Loucy (cell line): ENCODE measurements around the gene TTF2.

Source experiments
- H2AFZ ChIP-seq: fragments of 200-600 bp; sonication (generic); 2 replicates; pipeline ENCODE4 v1.6.0; 2016; ENCODE audit warnings: antibody characterized with exemption, mild to moderate bottlenecking, low read length, moderate library complexity
- H3F3A ChIP-seq: fragments of 200-600 bp; 2 replicates; pipeline ENCODE4 v1.6.0; 2016; ENCODE audit warnings: antibody characterized with exemption, low read depth, mild to moderate bottlenecking
- H3K27me3 ChIP-seq: fragments of 200-600 bp; sonication (generic); 2 replicates; pipeline ENCODE4 v1.6.1; 2014; ENCODE audit warnings: low read length, mild to moderate bottlenecking; ENCODE audit not compliant: insufficient read depth, poor library complexity, severe bottlenecking
- H3K36me3 ChIP-seq: fragments of 200-600 bp; sonication (generic); 2 replicates; pipeline ENCODE4 v1.6.1; 2016; ENCODE audit warnings: low read length; ENCODE audit not compliant: insufficient read depth
- H3K4me1 ChIP-seq: fragments of 200-600 bp; sonication (generic); 2 replicates; pipeline ENCODE4 v1.5.1; 2014; ENCODE audit warnings: low read length, mild to moderate bottlenecking; ENCODE audit not compliant: insufficient read depth, poor library complexity, severe bottlenecking
- H3K4me2 ChIP-seq: fragments of 200-600 bp; sonication (generic); 2 replicates; pipeline ENCODE4 v1.6.0; 2014; ENCODE audit warnings: antibody characterized with exemption, low read length, low read depth, mild to moderate bottlenecking; ENCODE audit not compliant: poor library complexity, severe bottlenecking
- H3K4me3 ChIP-seq: fragments of 200-600 bp; sonication (generic); 2 replicates; pipeline ENCODE4 v1.5.1; 2014; ENCODE audit warnings: low read length, mild to moderate bottlenecking, mixed read lengths; ENCODE audit not compliant: poor library complexity, severe bottlenecking
- H3K79me2 ChIP-seq: fragments of 200-600 bp; sonication (generic); 2 replicates; pipeline ENCODE4 v1.6.1; 2014; ENCODE audit warnings: low read length; ENCODE audit not compliant: insufficient read depth
- H3K9ac ChIP-seq: fragments of 200-600 bp; sonication (generic); 2 replicates; pipeline ENCODE4 v1.6.0; 2014; ENCODE audit warnings: mild to moderate bottlenecking, low read depth, low read length, moderate library complexity; ENCODE audit not compliant: poor library complexity, severe bottlenecking
- H3K9me2 ChIP-seq: fragments of 200-600 bp; sonication (generic); replicated peaks from 2 replicates; pipeline ENCODE4 v1.6.1; 2016; ENCODE audit warnings: low read depth, low read length, mixed read lengths
- H3K9me3 ChIP-seq: fragments of 200-600 bp; sonication (generic); 2 replicates; pipeline ENCODE4 v1.6.1; 2014; ENCODE audit warnings: mild to moderate bottlenecking, antibody characterized with exemption, low read length, low read depth; ENCODE audit not compliant: insufficient read depth
- H4K20me1 ChIP-seq: fragments of 200-600 bp; sonication (generic); 2 replicates; pipeline ENCODE4 v1.6.0; 2014; ENCODE audit warnings: antibody characterized with exemption, low read length, mild to moderate bottlenecking; ENCODE audit not compliant: insufficient read depth, poor library complexity, severe bottlenecking
- EZH2phosphoT487 ChIP-seq: fragments of 200-600 bp; IDR thresholded peaks from 2 replicates; pipeline ENCODE4 v1.6.1; 2018; ENCODE audit warnings: antibody characterized with exemption, mild to moderate bottlenecking, moderate library complexity, borderline replicate concordance
- TF ChIP-seq, protein P1 (sequence below): fragments of 200-600 bp; sonication (generic); conservative IDR thresholded peaks from 2 replicates; pipeline ENCODE4 v1.5.1; 2014; ENCODE audit warnings: mild to moderate bottlenecking, antibody characterized with exemption, low read length

TTF2 gene

GRCh38 chr1:117061986-117062415 is 1.9 kb downstream of the TTF2 start:
- no peaks in the 10 kb centered on the region for H4K20me1 ChIP-seq
- H3K4me2 ChIP-seq = peak overlapping the region; percentile 87
- H3K4me3 ChIP-seq = peak overlapping the region; percentile 80
- no peaks in the 10 kb centered on the region for H3F3A ChIP-seq
- H3K9me2 ChIP-seq = no peaks in the 10 kb centered on the region
- H3K36me3 ChIP-seq = no peaks in the 10 kb centered on the region
- H3K27me3 ChIP-seq = no peaks in the 10 kb centered on the region
- no peaks in the 10 kb centered on the region for H3K9me3 ChIP-seq
- no peak overlapping the region for H2AFZ ChIP-seq
- H3K4me1 ChIP-seq = peaks cover 40% of the 10 kb centered on the region
- peak overlapping the region; percentile 90 for H3K9ac ChIP-seq
- H3K79me2 ChIP-seq = peaks cover 67% of the 10 kb centered on the region
- TF ChIP-seq EZH2phosphoT487 = no peak
- TF ChIP-seq, protein P1, sequence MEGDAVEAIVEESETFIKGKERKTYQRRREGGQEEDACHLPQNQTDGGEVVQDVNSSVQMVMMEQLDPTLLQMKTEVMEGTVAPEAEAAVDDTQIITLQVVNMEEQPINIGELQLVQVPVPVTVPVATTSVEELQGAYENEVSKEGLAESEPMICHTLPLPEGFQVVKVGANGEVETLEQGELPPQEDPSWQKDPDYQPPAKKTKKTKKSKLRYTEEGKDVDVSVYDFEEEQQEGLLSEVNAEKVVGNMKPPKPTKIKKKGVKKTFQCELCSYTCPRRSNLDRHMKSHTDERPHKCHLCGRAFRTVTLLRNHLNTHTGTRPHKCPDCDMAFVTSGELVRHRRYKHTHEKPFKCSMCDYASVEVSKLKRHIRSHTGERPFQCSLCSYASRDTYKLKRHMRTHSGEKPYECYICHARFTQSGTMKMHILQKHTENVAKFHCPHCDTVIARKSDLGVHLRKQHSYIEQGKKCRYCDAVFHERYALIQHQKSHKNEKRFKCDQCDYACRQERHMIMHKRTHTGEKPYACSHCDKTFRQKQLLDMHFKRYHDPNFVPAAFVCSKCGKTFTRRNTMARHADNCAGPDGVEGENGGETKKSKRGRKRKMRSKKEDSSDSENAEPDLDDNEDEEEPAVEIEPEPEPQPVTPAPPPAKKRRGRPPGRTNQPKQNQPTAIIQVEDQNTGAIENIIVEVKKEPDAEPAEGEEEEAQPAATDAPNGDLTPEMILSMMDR = no peak

- no peaks in the 10 kb centered on the region for H3K9me3 ChIP-seq
- H3K27me3 ChIP-seq = no peaks in the 10 kb centered on the region
- H3F3A ChIP-seq = no peaks in the 10 kb centered on the region
- H3K79me2 ChIP-seq = peaks cover 64% of the 10 kb centered on the region
- peaks cover 39% of the 10 kb centered on the region for H3K4me1 ChIP-seq
- H2AFZ ChIP-seq = no peak overlapping the region
- no peak overlapping the region for H3K9ac ChIP-seq
- no peak overlapping the region for H3K4me3 ChIP-seq
- H3K9me2 ChIP-seq = no peaks in the 10 kb centered on the region
- H4K20me1 ChIP-seq = no peaks in the 10 kb centered on the region
- no peaks in the 10 kb centered on the region for H3K36me3 ChIP-seq
- H3K4me2 ChIP-seq = no peak overlapping the region
- TF ChIP-seq EZH2phosphoT487 = no peak
- TF ChIP-seq, protein P1 = no peak
Measured at GRCh38 chr1:117066367-117066766, 6.2 kb downstream of the TTF2 start.

- peaks cover 61% of the 10 kb centered on the region for H3K79me2 ChIP-seq
Measured at GRCh38 chr1:117067533-117068370, 7.6 kb downstream of the TTF2 start.

More at GRCh38 chr1:117067533-117068370, 7.6 kb downstream of the TTF2 start:
- H3K36me3 ChIP-seq = no peaks in the 10 kb centered on the region
- H3K9me3 ChIP-seq = no peaks in the 10 kb centered on the region
- H3K4me1 ChIP-seq = peaks cover 25% of the 10 kb centered on the region
- H3F3A ChIP-seq = no peaks in the 10 kb centered on the region
- H4K20me1 ChIP-seq = no peaks in the 10 kb centered on the region
- no peak overlapping the region for H3K4me3 ChIP-seq
- TF ChIP-seq, protein P1 = peak; percentile 82
- TF ChIP-seq EZH2phosphoT487 = no peak
- H3K4me2 ChIP-seq = no peak overlapping the region
- H3K9ac ChIP-seq = no peak overlapping the region
- no peaks in the 10 kb centered on the region for H3K27me3 ChIP-seq
- no peaks in the 10 kb centered on the region for H3K9me2 ChIP-seq
- no peak overlapping the region for H2AFZ ChIP-seq
